HG02623 (cell line): Measurements from ENCODE around the gene FOXN3.

Experiments used
- ATAC-seq: cut with Tn5 transposase; IDR thresholded peaks from one replicate; pipeline ENCODE4 v1.9.1; 2021; ENCODE audit warnings: moderate library complexity; ENCODE audit not compliant: unreplicated experiment

Gene FOXN3

GRCh38 chr14:89435492-89435891 is 18.5 kb upstream of the FOXN3 start:
- ATAC-seq: no peak

- no peak for ATAC-seq
These were observed 15.2 kb upstream of the FOXN3 start for GRCh38 chr14:89432226-89432625.

DNA sequence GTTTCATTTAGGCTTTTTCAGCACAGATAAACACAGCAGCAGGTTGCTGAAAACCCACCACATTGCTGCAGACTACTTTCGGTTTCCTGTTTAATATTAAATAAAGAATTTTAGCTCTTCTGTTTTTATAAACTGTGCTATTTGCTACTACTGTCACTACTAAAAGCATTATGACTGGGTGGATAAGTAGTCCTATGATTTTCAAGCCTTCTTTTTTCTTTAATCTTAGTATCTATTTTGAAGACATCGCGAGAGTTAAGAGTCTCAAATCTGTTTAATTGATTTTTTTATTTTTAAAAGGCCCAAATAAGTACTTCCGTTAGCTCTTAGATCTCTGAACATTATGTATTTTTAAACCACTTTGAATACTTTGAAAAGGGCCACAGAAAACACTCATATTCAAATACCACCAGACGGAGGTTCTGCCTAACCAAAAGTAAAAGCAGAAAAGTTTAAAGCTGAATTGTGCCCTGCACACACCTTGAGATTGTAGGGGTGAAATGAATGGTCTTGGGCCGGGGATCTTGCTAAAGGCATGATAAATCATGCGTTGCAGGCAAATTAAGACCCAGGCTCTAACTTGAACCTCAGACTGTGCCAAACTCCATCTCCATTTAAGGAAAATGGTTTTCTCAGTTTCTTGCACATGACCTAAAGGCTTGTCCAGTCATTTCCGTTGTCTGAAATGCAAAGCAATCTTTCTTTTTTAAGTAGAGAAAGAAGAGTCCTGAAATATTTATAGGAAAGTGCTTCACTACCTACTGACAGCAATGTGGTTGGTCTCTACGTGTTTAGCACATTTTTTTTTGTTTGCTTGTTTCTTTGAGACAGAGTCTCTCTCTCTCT is 13.6 kb upstream of the FOXN3 start:
- peak; percentile 80 for ATAC-seq

DNA sequence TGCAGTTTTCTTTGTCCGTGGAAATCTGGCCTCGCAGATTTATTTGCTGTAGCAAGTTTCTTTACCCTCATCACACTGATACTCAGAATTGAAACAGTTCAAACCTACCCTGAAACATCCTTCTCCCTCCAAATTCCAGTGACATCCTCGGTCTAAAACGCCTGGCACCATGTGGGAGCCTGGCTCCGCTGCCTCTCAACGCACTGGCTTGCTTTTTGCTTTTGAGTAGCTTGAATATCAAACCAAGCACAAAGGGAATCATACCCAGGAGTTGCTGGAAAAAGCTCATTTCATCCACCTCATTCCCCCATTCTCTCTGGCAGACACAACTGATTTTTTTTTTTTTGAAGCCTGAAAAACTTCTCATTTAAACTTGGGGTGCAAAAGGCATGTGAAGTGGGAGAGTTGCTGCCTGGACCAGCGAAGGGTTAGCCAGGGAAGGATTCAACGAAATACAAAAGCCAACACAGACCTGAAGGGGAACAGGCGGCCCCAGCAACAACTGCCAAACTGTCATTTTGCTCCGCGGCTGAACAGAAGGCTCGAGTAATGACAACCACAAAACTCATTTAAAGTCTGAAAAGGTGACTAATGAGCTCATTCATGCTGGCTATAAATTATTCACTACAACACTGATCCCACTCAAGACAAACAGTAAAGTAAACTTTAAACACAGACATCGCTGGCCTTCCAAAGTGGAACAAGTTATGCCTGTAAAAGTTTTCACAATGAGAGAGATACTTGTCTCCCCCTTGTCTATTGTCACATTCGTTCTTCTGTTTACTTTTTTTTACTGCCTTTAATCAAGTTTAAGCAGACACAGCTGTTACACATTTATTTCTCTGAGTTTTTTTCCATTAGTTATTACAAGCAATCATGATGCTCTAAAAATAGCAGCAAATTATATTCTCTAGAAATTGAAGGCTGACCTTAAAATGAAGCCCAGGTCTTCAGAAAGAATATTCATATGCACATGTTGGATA is 12.5 kb upstream of the FOXN3 start:
- ATAC-seq: no peak

DNA sequence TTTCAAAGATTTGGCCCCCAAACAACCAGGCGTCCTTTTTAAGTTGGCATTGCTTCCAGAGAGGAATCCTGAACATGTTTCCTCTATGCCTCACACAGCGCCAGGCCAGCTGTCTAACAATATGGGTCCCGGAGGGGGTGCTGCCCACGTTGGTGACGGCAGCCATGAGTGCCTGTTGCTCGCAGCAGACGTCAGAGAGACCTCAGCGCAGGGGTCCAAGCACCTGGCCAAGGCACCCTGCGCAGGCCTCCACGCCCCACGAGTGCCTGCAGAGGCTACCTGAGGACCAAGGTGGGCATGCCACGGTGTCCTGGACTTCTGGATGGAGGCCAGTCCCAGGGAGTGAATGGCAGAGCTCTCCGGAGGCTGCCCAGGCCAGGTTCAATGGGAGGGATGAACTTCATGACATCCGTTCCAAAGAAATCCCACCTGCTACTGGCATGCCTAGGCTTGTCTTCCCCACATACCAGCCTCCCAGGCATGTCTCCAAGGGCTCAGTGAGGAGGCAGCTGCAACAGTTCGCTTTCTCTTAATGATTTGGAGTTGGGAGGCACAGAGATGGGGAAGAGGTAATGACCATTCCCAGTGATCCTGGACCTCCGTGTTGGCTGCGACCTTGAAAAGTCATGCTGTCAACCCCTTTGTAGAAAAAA is 11.6 kb upstream of the FOXN3 start:
- no peak for ATAC-seq

GRCh38 chr14:89428173-89428523 is 11.1 kb upstream of the FOXN3 start:
- ATAC-seq: no peak

DNA sequence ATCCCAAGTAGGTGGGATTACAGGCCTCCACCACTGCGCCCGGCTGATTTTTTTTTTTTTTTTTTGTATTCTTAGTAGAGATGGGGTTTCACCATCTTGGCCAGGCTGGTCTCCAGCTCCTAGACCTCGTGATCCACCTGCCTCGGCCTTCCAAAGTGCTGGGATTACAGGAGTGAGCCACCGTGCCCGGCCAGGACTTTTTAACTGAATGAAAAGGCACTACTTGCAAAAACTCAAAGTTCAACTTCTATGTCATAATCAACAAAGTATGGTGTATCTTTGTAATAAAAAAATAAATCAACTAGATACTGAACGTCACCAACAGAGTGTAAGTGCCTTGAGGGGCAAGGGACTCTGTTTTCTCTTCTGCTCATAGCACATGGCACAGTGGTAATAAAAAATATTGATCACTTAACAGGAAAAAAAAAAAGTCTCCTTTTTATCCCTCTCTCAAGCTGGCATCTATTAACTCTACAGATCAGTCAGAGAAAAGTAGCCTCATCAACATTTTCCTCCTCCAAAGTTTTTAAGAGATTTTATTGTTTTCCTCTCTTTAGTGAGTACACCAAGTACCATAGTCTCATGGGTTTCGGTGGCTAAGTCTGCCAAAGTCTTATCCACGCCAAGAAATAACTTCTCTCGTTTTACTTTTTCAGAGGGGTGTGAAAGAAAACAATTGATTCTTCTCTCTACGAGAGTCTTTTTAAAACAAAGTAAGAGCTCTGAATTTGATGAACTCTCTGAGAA is 10.6 kb upstream of the FOXN3 start:
- no peak for ATAC-seq

DNA sequence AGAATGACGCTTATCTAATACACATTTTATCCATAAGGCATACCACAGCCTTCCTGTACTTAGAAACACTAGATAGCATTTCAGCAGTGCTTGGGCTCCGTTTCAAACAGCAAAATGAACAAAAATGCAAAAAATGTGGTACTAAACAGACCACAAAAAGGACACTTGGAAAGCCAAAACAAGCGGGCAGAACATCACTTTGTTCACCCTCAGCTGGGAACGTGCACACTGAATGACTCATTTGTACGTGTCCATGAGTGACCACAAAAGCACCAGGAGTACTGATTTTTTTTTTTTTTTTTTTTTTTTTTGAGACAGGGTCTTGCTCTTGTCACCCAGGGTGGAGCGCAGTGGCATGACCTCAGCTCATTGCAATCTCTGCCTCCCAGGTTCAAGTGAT is 8.9 kb upstream of the FOXN3 start:
- peak; percentile 18 for ATAC-seq

DNA sequence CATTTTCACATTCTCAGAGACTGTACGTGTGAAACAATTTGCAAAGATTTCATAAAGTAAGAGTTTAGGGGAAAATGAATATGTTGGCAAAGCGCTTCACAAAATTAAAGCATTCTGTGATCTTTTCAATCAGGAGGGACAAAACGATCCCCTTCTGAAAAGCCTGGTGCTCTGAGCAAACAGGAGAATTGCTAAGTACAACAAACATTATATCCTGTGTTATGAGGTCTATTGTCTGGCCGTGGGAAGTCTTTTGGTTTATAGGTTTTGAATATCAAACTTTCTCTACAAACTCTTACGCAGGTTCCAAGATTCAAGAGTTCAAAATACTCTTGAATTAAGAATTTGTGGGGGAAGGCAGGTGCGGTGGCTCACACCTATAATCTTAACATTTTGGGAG is 7.2 kb upstream of the FOXN3 start:
- no peak for ATAC-seq

DNA sequence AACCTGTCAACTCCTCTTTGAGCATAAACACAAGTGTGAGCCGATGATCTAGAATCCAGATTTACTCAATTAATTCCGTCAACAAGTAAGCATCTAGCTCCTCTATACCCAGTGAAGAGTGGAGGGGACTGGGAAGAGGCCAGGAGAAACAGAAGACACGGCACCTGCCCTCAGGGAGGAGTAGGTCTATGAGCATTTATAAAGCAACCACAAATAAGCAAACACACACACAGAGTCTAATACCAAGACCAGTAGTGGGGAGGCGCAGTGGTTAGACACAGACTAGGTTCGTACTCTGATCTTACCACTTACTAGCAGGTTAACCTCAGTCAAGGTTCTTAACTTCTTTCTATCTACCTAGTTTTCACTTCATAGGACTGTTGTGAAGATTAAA is 5.9 kb upstream of the FOXN3 start:
- ATAC-seq: no peak

DNA sequence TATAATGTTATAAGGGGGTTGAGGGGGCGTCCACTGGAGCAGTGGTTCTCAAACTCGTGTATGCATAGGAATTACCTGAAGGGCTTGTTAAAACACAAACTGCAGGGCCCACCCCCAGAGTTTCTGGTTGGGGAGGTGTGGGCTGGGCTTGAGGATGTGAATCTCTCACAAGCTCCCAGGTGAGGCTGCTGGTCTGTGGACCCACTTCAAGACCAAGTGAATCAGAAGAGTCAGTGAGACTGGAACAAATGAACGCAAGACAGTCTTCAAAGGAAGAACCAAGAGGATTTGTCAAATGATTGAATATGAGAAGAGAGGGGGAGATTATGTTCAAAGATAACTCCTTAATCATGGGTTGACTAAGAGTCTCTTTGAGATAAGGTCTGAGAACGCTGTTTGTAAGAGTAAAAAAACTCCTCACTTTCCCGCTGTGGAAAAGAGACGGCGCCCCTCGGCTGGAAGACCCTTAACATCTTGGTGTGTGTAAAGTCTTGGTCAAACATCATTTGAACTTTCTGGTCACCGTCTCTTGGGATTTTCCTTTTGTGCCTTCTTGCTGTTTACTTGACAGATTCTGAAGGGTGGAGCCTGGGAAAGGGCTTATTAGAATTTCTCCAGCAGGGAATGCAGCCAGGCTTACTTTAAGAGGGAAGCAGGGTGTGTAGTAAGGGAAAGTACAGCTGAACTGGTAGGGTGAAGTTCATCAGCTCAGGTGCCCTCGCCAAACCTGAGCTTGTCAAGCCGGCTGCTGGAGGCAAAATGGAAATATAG is 5.3 kb upstream of the FOXN3 start:
- no peak for ATAC-seq

- no peak for ATAC-seq
These were observed 3.5 kb upstream of the FOXN3 start for GRCh38 chr14:89420502-89420901.

- ATAC-seq: no peak
These were observed 3.0 kb upstream of the FOXN3 start for GRCh38 chr14:89419973-89420482.

DNA sequence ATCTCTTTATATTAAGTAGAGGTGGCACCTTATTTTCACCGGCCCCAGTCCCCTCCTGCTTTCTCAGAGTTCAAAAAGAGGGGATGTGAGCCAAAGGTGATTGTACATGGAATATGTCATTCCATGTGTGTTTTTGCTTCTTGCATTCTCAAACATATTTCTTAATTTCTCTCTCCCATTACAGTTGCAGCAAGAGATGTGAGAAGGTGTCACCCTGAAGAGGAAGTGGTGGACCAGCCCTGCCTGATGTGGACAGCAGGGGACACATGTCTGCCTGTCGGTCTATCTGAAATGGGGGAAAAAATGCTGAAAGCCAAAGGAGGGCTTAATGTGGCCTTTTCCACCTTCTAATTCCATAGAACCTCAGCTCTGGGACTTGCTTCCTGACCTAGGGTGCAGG is 1.9 kb upstream of the FOXN3 start:
- no peak for ATAC-seq

GRCh38 chr14:89418452-89418851 is 1.4 kb upstream of the FOXN3 start:
- ATAC-seq: no peak

- ATAC-seq: peak; percentile 43
These were observed 612 bp upstream of the FOXN3 start for GRCh38 chr14:89417465-89418225.

GRCh38 chr14:89416002-89416995 is 734 bp downstream of the FOXN3 start:
- peak; percentile 74 for ATAC-seq

DNA sequence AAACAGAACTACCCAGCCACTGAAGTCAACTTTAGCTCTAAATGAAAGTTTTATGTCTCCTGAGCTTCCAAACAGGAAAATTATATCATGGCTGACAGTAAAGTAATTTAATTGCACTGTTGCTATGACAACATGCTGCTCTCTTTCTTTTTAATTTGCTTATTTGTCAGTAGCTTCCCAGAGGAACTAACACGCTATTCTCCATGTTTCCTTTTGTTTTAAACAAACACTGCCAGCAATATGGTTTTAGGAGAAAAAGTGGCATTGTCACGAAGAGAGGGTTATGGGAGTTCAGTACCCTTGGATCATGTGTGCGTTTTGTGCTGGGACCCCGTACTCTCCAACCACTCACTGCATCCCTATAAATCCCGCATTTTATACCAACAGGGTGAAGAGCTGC is 1.9 kb downstream of the FOXN3 start:
- no peak for ATAC-seq
